ENCODE measurements around the gene KANK3.
A peak's percentile ranks its signal among the peaks of the same experiment; 100 is the strongest.

KANK3 gene

DNA sequence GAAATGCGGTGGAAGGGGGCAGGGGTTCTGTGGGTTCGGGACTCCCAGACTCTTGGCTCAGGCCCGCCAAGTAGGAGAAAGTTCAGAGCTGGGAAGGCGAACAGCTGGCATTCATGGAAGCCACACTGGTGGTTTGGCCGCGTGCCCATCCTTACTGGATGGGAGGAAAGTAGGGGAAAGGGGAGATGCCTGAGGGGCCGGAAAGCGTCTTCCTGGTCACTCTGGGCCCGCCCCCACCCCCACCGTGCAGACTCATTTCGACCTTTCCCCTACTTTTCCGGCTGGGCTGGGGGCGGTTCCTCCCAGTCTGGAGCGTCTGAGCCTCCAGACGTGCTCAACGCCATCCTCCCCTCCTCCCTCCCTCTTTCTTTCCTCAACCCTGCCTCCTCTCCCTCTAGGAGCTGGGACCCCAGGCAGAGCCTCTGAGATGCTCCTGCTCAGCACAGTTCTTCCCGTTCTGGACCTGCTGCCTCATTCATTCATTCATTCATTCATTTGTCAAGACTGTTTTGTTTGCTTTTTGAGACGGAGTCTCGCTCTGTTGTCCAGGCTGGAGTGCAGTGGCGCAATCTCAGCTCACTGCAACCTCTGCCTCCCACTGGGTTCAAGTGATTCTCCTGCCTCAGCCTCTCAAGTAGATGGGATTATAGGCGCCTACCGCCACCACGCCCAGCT lies 24.4 kb upstream of the KANK3 start:
- peaks cover 5% of the 10 kb centered on the region; the same call in 1 of the 2 replicates for H3K36me3 ChIP-seq (ENCODE audit: control insufficient read depth, insufficient read depth, low read length)
- H3K27ac ChIP-seq (ENCODE audit: low read depth, low read length), result peak overlapping the region; percentile 66; the same call in 1 of the 2 replicates
- H3K9me3 ChIP-seq (ENCODE audit: control insufficient read depth, insufficient read depth, low read depth, low read length), result no peaks in the 10 kb centered on the region
- peaks cover 31% of the 10 kb centered on the region for H3K4me1 ChIP-seq (ENCODE audit: control insufficient read depth, insufficient read depth, low read length)
- H3K4me3 ChIP-seq (ENCODE audit: low read depth, low read length), result peak overlapping the region; percentile 44
- peaks cover 28% of the 10 kb centered on the region for H3K27me3 ChIP-seq (ENCODE audit: control insufficient read depth, insufficient read depth, low read length)
- H3K9ac ChIP-seq (ENCODE audit: low read length), result peak overlapping the region; percentile 40

DNA sequence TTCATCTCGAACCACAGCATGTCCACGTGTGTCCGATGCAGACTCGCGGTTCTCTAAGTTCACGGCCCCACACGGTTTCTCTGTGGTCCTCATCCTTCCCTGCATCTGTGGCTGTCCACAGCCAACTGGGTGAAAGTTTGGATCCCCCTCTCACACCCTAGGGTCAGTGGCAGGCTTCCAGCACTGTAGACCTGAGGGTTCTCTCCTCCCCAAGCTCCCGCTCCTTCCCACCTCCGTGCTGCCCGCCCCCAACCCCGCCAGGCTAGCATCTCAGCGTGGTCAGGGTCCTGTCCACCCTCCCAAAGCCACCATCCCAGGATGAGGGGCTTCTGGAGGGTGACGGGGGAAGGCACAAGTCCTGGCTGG lies 23.9 kb upstream of the KANK3 start:
- Histone ChIP-seq H3K27me3 (ENCODE audit: control insufficient read depth, insufficient read depth, low read length) (peaks cover 33% of the 10 kb centered on the region), H3K4me3 (ENCODE audit: low read depth, low read length) (peak overlapping the region; percentile 44; the same call in 1 of the 2 replicates), H3K36me3 (ENCODE audit: control insufficient read depth, insufficient read depth, low read length) (peaks cover 5% of the 10 kb centered on the region; the same call in 1 of the 2 replicates), H3K9ac (ENCODE audit: low read length) (peak overlapping the region; percentile 40), H3K4me1 (ENCODE audit: control insufficient read depth, insufficient read depth, low read length) (peaks cover 31% of the 10 kb centered on the region), H3K27ac (ENCODE audit: low read depth, low read length) (peak overlapping the region; percentile 66; the same call in 1 of the 2 replicates), H3K9me3 (ENCODE audit: control insufficient read depth, insufficient read depth, low read depth, low read length) (no peaks in the 10 kb centered on the region)

- Histone ChIP-seq H3K9me3 (ENCODE audit: control insufficient read depth, insufficient read depth, low read depth, low read length) (no peaks in the 10 kb centered on the region), H3K9ac (ENCODE audit: low read length) (no peak overlapping the region), H3K4me3 (ENCODE audit: low read depth, low read length) (no peak overlapping the region), H3K27me3 (ENCODE audit: control insufficient read depth, insufficient read depth, low read length) (peaks cover 37% of the 10 kb centered on the region), H3K36me3 (ENCODE audit: control insufficient read depth, insufficient read depth, low read length) (peaks cover 1% of the 10 kb centered on the region; the same call in 1 of the 2 replicates), H3K27ac (ENCODE audit: low read depth, low read length) (no peak overlapping the region), H3K4me1 (ENCODE audit: control insufficient read depth, insufficient read depth, low read length) (peaks cover 28% of the 10 kb centered on the region)
Observed at GRCh38 chr19:8366121-8366581, 23.1 kb upstream of the KANK3 start.

- H3K9ac ChIP-seq (ENCODE audit: low read length), result peak within 1 kb of the TSS; percentile 64
- peaks cover 37% of the 10 kb centered on the region for H3K27me3 ChIP-seq (ENCODE audit: control insufficient read depth, insufficient read depth, low read length)
- H3K4me1 ChIP-seq (ENCODE audit: control insufficient read depth, insufficient read depth, low read length), result peaks cover 28% of the 10 kb centered on the region
Observed at GRCh38 chr19:8363803-8364771, 21.0 kb upstream of the KANK3 start, which contains the start of gene ANGPTL4. Gene ANGPTL4 (plus strand): TSS chr19:8364155. CDS start chr19:8364322, 167 bp downstream.

GRCh38 chr19:8361921-8362793 lies 19.1 kb upstream of the KANK3 start:
- H3K9ac ChIP-seq (ENCODE audit: low read length), result no peak overlapping the region
- peaks cover 37% of the 10 kb centered on the region for H3K27me3 ChIP-seq (ENCODE audit: control insufficient read depth, insufficient read depth, low read length)
- no peak overlapping the region for H3K27ac ChIP-seq (ENCODE audit: low read depth, low read length)
- no peaks in the 10 kb centered on the region for H3K9me3 ChIP-seq (ENCODE audit: control insufficient read depth, insufficient read depth, low read depth, low read length)
- no peak overlapping the region for H3K4me3 ChIP-seq (ENCODE audit: low read depth, low read length)
- peaks cover 18% of the 10 kb centered on the region for H3K4me1 ChIP-seq (ENCODE audit: control insufficient read depth, insufficient read depth, low read length)
- H3K36me3 ChIP-seq (ENCODE audit: control insufficient read depth, insufficient read depth, low read length), result no peaks in the 10 kb centered on the region

More at GRCh38 chr19:8363803-8364771, 21.0 kb upstream of the KANK3 start, which contains the start of gene ANGPTL4:
- H3K4me3 ChIP-seq (ENCODE audit: low read depth, low read length), result peak within 1 kb of the TSS; percentile 68
- no peaks in the 10 kb centered on the region for H3K9me3 ChIP-seq (ENCODE audit: control insufficient read depth, insufficient read depth, low read depth, low read length)
- H3K36me3 ChIP-seq (ENCODE audit: control insufficient read depth, insufficient read depth, low read length), result no peaks in the 10 kb centered on the region
- no peak within 1 kb of the TSS for H3K27ac ChIP-seq (ENCODE audit: low read depth, low read length)

- peaks cover 24% of the 10 kb centered on the region for H3K27me3 ChIP-seq (ENCODE audit: control insufficient read depth, insufficient read depth, low read length)
- H3K9me3 ChIP-seq (ENCODE audit: control insufficient read depth, insufficient read depth, low read depth, low read length), result peaks cover 3% of the 10 kb centered on the region; the same call in 1 of the 2 replicates
- H3K4me3 ChIP-seq (ENCODE audit: low read depth, low read length), result no peak overlapping the region
- H3K36me3 ChIP-seq (ENCODE audit: control insufficient read depth, insufficient read depth, low read length), result no peaks in the 10 kb centered on the region
- no peak overlapping the region for H3K9ac ChIP-seq (ENCODE audit: low read length)
- peaks cover 4% of the 10 kb centered on the region; the same call in 1 of the 2 replicates for H3K4me1 ChIP-seq (ENCODE audit: control insufficient read depth, insufficient read depth, low read length)
- no peak overlapping the region for H3K27ac ChIP-seq (ENCODE audit: low read depth, low read length)
Observed at GRCh38 chr19:8360196-8360595, 17.1 kb upstream of the KANK3 start.

DNA sequence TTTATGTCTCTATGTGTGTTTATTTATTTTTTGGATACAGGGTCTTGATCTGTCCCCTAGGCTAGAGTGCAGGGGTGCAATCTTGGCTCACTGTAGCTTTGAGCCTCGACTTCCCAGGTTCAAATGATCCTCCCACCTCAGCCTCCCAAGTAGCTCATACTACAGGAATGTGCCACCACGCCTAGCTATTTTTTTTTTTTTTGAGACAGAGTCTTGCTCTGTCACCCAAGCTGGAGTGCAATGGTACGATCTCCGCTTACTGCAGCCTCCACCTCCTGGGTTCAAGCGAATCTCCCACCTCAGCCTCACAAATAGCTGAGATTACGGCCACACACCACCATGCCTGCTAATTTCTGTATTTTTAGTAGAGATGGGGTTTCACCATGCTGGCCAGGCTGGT lies 15.9 kb upstream of the KANK3 start:
- Histone ChIP-seq H3K9ac (ENCODE audit: low read length) (no peak overlapping the region), H3K36me3 (ENCODE audit: control insufficient read depth, insufficient read depth, low read length) (no peaks in the 10 kb centered on the region), H3K4me3 (ENCODE audit: low read depth, low read length) (no peak overlapping the region), H3K9me3 (ENCODE audit: control insufficient read depth, insufficient read depth, low read depth, low read length) (peaks cover 3% of the 10 kb centered on the region; the same call in 1 of the 2 replicates), H3K27me3 (ENCODE audit: control insufficient read depth, insufficient read depth, low read length) (peaks cover 17% of the 10 kb centered on the region), H3K4me1 (ENCODE audit: control insufficient read depth, insufficient read depth, low read length) (peaks cover 4% of the 10 kb centered on the region; the same call in 1 of the 2 replicates), H3K27ac (ENCODE audit: low read depth, low read length) (no peak overlapping the region)

GRCh38 chr19:8357007-8357521 lies 14.0 kb upstream of the KANK3 start:
- H3K4me3 ChIP-seq (ENCODE audit: low read depth, low read length), result no peak overlapping the region
- peaks cover 3% of the 10 kb centered on the region; the same call in 1 of the 2 replicates for H3K9me3 ChIP-seq (ENCODE audit: control insufficient read depth, insufficient read depth, low read depth, low read length)
- no peak overlapping the region for H3K27ac ChIP-seq (ENCODE audit: low read depth, low read length)
- H3K9ac ChIP-seq (ENCODE audit: low read length), result no peak overlapping the region
- H3K27me3 ChIP-seq (ENCODE audit: control insufficient read depth, insufficient read depth, low read length), result peaks cover 5% of the 10 kb centered on the region; the same call in 1 of the 2 replicates
- no peaks in the 10 kb centered on the region for H3K36me3 ChIP-seq (ENCODE audit: control insufficient read depth, insufficient read depth, low read length)
- H3K4me1 ChIP-seq (ENCODE audit: control insufficient read depth, insufficient read depth, low read length), result peaks cover 5% of the 10 kb centered on the region

DNA sequence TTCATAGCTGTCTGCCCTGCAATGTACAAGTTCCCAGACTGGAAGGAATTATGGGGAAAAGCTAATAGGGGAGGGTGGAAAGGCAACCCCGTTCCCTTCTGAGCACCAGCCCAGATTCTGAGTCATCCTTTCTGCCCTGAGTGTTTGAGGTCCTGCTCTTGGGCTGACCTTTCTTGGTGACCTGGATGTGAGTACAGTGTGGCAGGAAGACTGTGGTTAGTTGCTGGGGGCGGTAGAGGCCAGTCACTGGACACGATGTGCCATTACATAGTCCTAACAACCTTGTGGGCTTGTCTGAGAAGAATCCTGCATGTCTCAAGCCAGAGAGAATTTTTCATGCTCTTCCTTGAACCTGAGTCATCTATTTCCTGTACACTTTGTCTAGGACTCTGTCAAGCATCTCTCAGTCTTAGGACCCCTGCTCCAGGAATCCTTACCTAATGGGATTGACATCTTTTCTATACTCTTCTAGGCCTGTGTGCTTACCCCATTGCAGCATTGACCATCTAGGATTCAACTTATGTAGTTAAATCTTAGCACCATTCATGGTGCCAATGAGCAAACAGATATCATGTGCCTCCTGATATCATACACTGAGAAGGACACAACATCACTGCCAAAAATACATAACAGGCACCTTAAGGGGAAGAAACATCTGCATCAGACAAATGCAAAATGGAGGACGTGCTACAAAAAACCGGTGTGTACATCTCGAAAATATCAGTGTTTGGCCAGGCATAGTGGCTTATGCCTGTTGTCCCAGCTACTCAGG lies 12.8 kb upstream of the KANK3 start:
- Histone ChIP-seq H3K4me1 (ENCODE audit: control insufficient read depth, insufficient read depth, low read length) (peaks cover 7% of the 10 kb centered on the region), H3K9me3 (ENCODE audit: control insufficient read depth, insufficient read depth, low read depth, low read length) (peaks cover 3% of the 10 kb centered on the region; the same call in 1 of the 2 replicates), H3K27me3 (ENCODE audit: control insufficient read depth, insufficient read depth, low read length) (peaks cover 3% of the 10 kb centered on the region; the same call in 1 of the 2 replicates), H3K27ac (ENCODE audit: low read depth, low read length) (no peak overlapping the region), H3K9ac (ENCODE audit: low read length) (no peak overlapping the region), H3K36me3 (ENCODE audit: control insufficient read depth, insufficient read depth, low read length) (no peaks in the 10 kb centered on the region), H3K4me3 (ENCODE audit: low read depth, low read length) (no peak overlapping the region)

Data from HUES6 (cell line).